ENCODE results near the gene PHF11. TPM values are rescaled to one million over a fixed set of nuclear protein-coding genes. Genes with fewer than 3 reads are reported as not detected.

Gene PHF11
- total RNA-seq, 4 donors from 2014 or later: 4.2 to 32.1 (median 18.7) TPM

- in situ Hi-C loops (cut with MboI; ENCODE audit: low pct_ligation_motif_present in 1 of 4, low pct_unique_long_range_greater_than_20kb in 1 of 4, low sequenced_read_pairs in 3 of 4) (no loop called here), intact Hi-C loops (cut with DNase I; ENCODE audit: low total_unique reads) (no loop called here)
- Histone ChIP-seq H3K9me3 (no peaks in the 10 kb centered on the region), H3K36me3 (peaks cover 0 to 17% (median 3%) of the 10 kb centered on the region in 4 donors), H3K27me3 (no peaks in the 10 kb centered on the region), H3K4me3 (no peak overlapping the region), H3K4me1 (peaks cover 0 to 3% (median 0%) of the 10 kb centered on the region in 4 donors), H3K27ac (no peak overlapping the region)
- WGBS, 2 donors (ENCODE audit: low coverage in 1 of 2): 69 to 75% methylated on average over 2 of the region's 2 CpGs
- TF ChIP-seq, protein P1, sequence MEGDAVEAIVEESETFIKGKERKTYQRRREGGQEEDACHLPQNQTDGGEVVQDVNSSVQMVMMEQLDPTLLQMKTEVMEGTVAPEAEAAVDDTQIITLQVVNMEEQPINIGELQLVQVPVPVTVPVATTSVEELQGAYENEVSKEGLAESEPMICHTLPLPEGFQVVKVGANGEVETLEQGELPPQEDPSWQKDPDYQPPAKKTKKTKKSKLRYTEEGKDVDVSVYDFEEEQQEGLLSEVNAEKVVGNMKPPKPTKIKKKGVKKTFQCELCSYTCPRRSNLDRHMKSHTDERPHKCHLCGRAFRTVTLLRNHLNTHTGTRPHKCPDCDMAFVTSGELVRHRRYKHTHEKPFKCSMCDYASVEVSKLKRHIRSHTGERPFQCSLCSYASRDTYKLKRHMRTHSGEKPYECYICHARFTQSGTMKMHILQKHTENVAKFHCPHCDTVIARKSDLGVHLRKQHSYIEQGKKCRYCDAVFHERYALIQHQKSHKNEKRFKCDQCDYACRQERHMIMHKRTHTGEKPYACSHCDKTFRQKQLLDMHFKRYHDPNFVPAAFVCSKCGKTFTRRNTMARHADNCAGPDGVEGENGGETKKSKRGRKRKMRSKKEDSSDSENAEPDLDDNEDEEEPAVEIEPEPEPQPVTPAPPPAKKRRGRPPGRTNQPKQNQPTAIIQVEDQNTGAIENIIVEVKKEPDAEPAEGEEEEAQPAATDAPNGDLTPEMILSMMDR (IDR thresholded peaks at IDR 0.05): no peak
- TF ChIP-seq POLR2AphosphoS5 (IDR thresholded peaks at IDR 0.05) (no peak), POLR2A (IDR thresholded peaks at IDR 0.05) (no peak), EP300 (IDR thresholded peaks at IDR 0.05; ENCODE audit: low read depth) (no peak)
- no peak for DNase-seq
These were observed 42.7 kb downstream of the PHF11 start for GRCh38 chr13:49538404-49538803.

DNA sequence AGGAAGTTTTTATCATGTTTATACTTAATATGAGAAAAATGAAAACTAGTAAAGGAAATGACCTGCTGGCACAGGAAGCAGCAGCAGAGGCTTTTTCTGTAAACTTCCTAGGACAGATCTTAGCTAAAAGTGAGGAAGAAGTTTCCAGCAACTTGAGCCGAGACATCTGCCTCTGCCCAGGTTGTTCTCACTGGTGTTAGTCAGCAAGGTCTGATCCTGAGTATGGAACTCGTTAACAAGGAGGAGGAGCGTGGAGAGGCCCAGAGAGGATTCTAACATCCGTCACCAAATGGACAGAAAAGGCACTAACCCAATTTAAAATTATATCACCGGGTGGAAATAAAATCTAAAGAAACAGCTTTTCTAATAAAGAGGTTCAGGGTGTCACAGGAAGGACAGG lies 43.6 kb downstream of the PHF11 start:
- H3K4me1 ChIP-seq: peaks cover 0 to 3% (median 0%) of the 10 kb centered on the region in 4 donors
- no peak for DNase-seq
- H3K9me3 ChIP-seq: no peaks in the 10 kb centered on the region
- intact Hi-C loops (cut with DNase I; ENCODE audit: low total_unique reads): no loop called here
- no peaks in the 10 kb centered on the region for H3K27me3 ChIP-seq
- H3K36me3 ChIP-seq: peaks cover 0 to 17% (median 3%) of the 10 kb centered on the region in 4 donors
- in situ Hi-C loops (cut with MboI; ENCODE audit: low pct_ligation_motif_present in 1 of 4, low pct_unique_long_range_greater_than_20kb in 1 of 4, low sequenced_read_pairs in 3 of 4): no loop called here
- TF ChIP-seq EP300 (IDR thresholded peaks at IDR 0.05; ENCODE audit: low read depth) (no peak), POLR2AphosphoS5 (IDR thresholded peaks at IDR 0.05) (no peak), POLR2A (IDR thresholded peaks at IDR 0.05) (no peak)
- TF ChIP-seq, protein P1 (IDR thresholded peaks at IDR 0.05): no peak
- 69 to 80% methylated on average over 4 to 5 of the region's 5 CpGs for WGBS, 2 donors (ENCODE audit: low coverage in 1 of 2)
- no peak overlapping the region for H3K27ac ChIP-seq
- H3K4me3 ChIP-seq: no peak overlapping the region

- Histone ChIP-seq H3K9me3 (no peaks in the 10 kb centered on the region), H3K4me1 (peaks cover 0 to 3% (median 0%) of the 10 kb centered on the region in 4 donors), H3K4me3 (no peak overlapping the region), H3K27ac (no peak overlapping the region), H3K36me3 (peaks cover 0 to 17% (median 3%) of the 10 kb centered on the region in 4 donors), H3K27me3 (no peaks in the 10 kb centered on the region)
- intact Hi-C loops (cut with DNase I; ENCODE audit: low total_unique reads) (no loop called here), in situ Hi-C loops (cut with MboI; ENCODE audit: low pct_ligation_motif_present in 1 of 4, low pct_unique_long_range_greater_than_20kb in 1 of 4, low sequenced_read_pairs in 3 of 4) (no loop called here)
- 83 to 94% methylated on average over 3 of the region's 3 CpGs for WGBS, 2 donors (ENCODE audit: low coverage in 1 of 2)
- no peak for DNase-seq
- TF ChIP-seq EP300 (IDR thresholded peaks at IDR 0.05; ENCODE audit: low read depth) (no peak), POLR2A (IDR thresholded peaks at IDR 0.05) (no peak), POLR2AphosphoS5 (IDR thresholded peaks at IDR 0.05) (no peak)
- TF ChIP-seq, protein P1 (IDR thresholded peaks at IDR 0.05): no peak
These were observed 44.0 kb downstream of the PHF11 start for GRCh38 chr13:49539746-49540145.

DNA sequence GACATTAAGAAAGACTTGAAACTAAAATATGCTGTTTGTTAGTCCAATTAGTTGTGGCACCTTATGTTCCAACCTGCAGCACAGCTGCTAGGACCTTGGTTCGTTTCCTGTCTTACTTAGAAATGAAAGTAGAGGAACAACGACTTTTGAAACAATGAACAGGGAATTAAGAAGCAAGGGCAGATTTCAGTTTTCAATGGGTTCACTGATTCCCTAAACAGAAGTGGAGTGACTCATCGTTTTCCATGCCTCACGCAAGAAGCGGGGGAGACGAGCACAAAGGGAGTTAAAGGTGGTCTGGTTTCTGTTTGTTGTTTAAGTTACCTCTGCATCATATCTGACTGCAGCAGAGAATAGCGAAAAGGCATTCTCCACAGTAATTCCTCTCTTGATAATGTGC lies 44.8 kb downstream of the PHF11 start:
- in situ Hi-C loops (cut with MboI; ENCODE audit: low pct_ligation_motif_present in 1 of 4, low pct_unique_long_range_greater_than_20kb in 1 of 4, low sequenced_read_pairs in 3 of 4) (no loop called here), intact Hi-C loops (cut with DNase I; ENCODE audit: low total_unique reads) (no loop called here)
- Histone ChIP-seq H3K27me3 (no peaks in the 10 kb centered on the region), H3K4me3 (no peak overlapping the region), H3K27ac (peak overlapping the region; percentile 6 to 32 (median 22)), H3K36me3 (peaks cover 0 to 17% (median 3%) of the 10 kb centered on the region in 4 donors), H3K4me1 (peaks cover 0 to 3% (median 0%) of the 10 kb centered on the region in 4 donors), H3K9me3 (no peaks in the 10 kb centered on the region)
- WGBS, 2 donors (ENCODE audit: low coverage in 1 of 2): 53 to 66% methylated on average over 3 to 7 of the region's 7 CpGs
- TF ChIP-seq, protein P1 (IDR thresholded peaks at IDR 0.05): no peak
- TF ChIP-seq EP300 (IDR thresholded peaks at IDR 0.05; ENCODE audit: low read depth): no peak
- TF ChIP-seq POLR2AphosphoS5 (IDR thresholded peaks at IDR 0.05): no peak
- TF ChIP-seq POLR2A (IDR thresholded peaks at IDR 0.05): no peak
- DNase-seq: no peak

Measured in transverse colon (tissue), 4 donors.